Measurements from ENCODE around the gene HOXD9.

HOXD9 gene

GRCh38 chr2:176091329-176092258 is 30.9 kb upstream of the HOXD9 start:
- H3K4me1 Mint-ChIP-seq (ENCODE audit: low read depth), result peaks cover 40% of the 10 kb centered on the region
- H3K27me3 Mint-ChIP-seq, result peaks cover 94% of the 10 kb centered on the region
- no peak overlapping the region for H3K27ac Mint-ChIP-seq
- H3K9me3 Mint-ChIP-seq, result no peaks in the 10 kb centered on the region
- H3K36me3 Mint-ChIP-seq (ENCODE audit: low read depth), result no peaks in the 10 kb centered on the region
- H3K4me3 Mint-ChIP-seq, result peak overlapping the region; percentile 28
- intact Hi-C loops (cut with micrococcal nuclease), result loop anchor here (10.0 kb wide), 1 partner anchor 87 kb away; the partner anchor contains the start of gene LNPK

GRCh38 chr2:176092270-176093144 is 30.0 kb upstream of the HOXD9 start, which contains the start of gene HOXD13:
TSS of gene HOXD13 (plus strand) at chr2:176092721. CDS start at chr2:176092891, 170 bp downstream.
- H3K4me1 Mint-ChIP-seq (ENCODE audit: low read depth), result peaks cover 50% of the 10 kb centered on the region
- H3K27ac Mint-ChIP-seq, result no peak within 1 kb of the TSS
- no peaks in the 10 kb centered on the region for H3K9me3 Mint-ChIP-seq
- H3K36me3 Mint-ChIP-seq (ENCODE audit: low read depth), result no peaks in the 10 kb centered on the region
- H3K27me3 Mint-ChIP-seq, result peaks cover 94% of the 10 kb centered on the region
- H3K4me3 Mint-ChIP-seq, result peak within 1 kb of the TSS; percentile 73
- intact Hi-C loops (cut with micrococcal nuclease), result loop anchor here (10.0 kb wide), 1 partner anchor 88 kb away; the partner anchor contains the start of gene LNPK

- Mint-ChIP-seq H3K4me1 (ENCODE audit: low read depth) (peaks cover 49% of the 10 kb centered on the region), H3K27me3 (peaks cover 94% of the 10 kb centered on the region), H3K4me3 (peak overlapping the region; percentile 73), H3K27ac (no peak overlapping the region), H3K9me3 (no peaks in the 10 kb centered on the region), H3K36me3 (ENCODE audit: low read depth) (no peaks in the 10 kb centered on the region)
- intact Hi-C loops (cut with micrococcal nuclease), result loop anchor here (10.0 kb wide), 1 partner anchor 89 kb away; the partner anchor contains the start of gene LNPK
Observed at GRCh38 chr2:176093145-176093897, 29.2 kb upstream of the HOXD9 start.

GRCh38 chr2:176093898-176094249 is 28.6 kb upstream of the HOXD9 start:
- H3K4me3 Mint-ChIP-seq, result no peak overlapping the region
- intact Hi-C loops (cut with micrococcal nuclease), result loop anchor here (10.0 kb wide), 1 partner anchor 89 kb away; the partner anchor contains the start of gene LNPK
- H3K27me3 Mint-ChIP-seq, result peaks cover 94% of the 10 kb centered on the region
- no peaks in the 10 kb centered on the region for H3K36me3 Mint-ChIP-seq (ENCODE audit: low read depth)
- H3K4me1 Mint-ChIP-seq (ENCODE audit: low read depth), result peaks cover 46% of the 10 kb centered on the region
- no peaks in the 10 kb centered on the region for H3K9me3 Mint-ChIP-seq
- H3K27ac Mint-ChIP-seq, result no peak overlapping the region

- intact Hi-C loops (cut with micrococcal nuclease), result loop anchor here (10.0 kb wide), 1 partner anchor 90 kb away; the partner anchor contains the start of gene LNPK
- Mint-ChIP-seq H3K4me3 (no peak overlapping the region), H3K9me3 (no peaks in the 10 kb centered on the region), H3K27me3 (peaks cover 94% of the 10 kb centered on the region), H3K27ac (no peak overlapping the region), H3K36me3 (ENCODE audit: low read depth) (no peaks in the 10 kb centered on the region), H3K4me1 (ENCODE audit: low read depth) (peaks cover 46% of the 10 kb centered on the region)
Observed at GRCh38 chr2:176094349-176094748, 28.2 kb upstream of the HOXD9 start.

- H3K4me3 Mint-ChIP-seq, result no peak overlapping the region
- H3K4me1 Mint-ChIP-seq (ENCODE audit: low read depth), result peaks cover 46% of the 10 kb centered on the region
- no peaks in the 10 kb centered on the region for H3K36me3 Mint-ChIP-seq (ENCODE audit: low read depth)
- no peaks in the 10 kb centered on the region for H3K9me3 Mint-ChIP-seq
- intact Hi-C loops (cut with micrococcal nuclease), result loop anchor here (10.0 kb wide), 1 partner anchor 91 kb away; the partner anchor contains the start of gene LNPK
- H3K27ac Mint-ChIP-seq, result no peak overlapping the region
- H3K27me3 Mint-ChIP-seq, result peaks cover 94% of the 10 kb centered on the region
Observed at GRCh38 chr2:176095421-176095820, 27.1 kb upstream of the HOXD9 start.

GRCh38 chr2:176096243-176096985 is 26.1 kb upstream of the HOXD9 start:
- peaks cover 39% of the 10 kb centered on the region for H3K4me1 Mint-ChIP-seq (ENCODE audit: low read depth)
- H3K36me3 Mint-ChIP-seq (ENCODE audit: low read depth), result no peaks in the 10 kb centered on the region
- intact Hi-C loops (cut with micrococcal nuclease), result loop anchor here (2.0 to 10.0 kb wide), 2 partner anchors 92 to 730 kb away; partner anchors contain the start of gene LNPK
- peaks cover 94% of the 10 kb centered on the region for H3K27me3 Mint-ChIP-seq
- peak overlapping the region; percentile 71 for H3K4me3 Mint-ChIP-seq
- H3K27ac Mint-ChIP-seq, result no peak overlapping the region
- H3K9me3 Mint-ChIP-seq, result no peaks in the 10 kb centered on the region

GRCh38 chr2:176096986-176097819 is 25.3 kb upstream of the HOXD9 start:
- H3K9me3 Mint-ChIP-seq, result no peaks in the 10 kb centered on the region
- H3K4me1 Mint-ChIP-seq (ENCODE audit: low read depth), result peaks cover 31% of the 10 kb centered on the region
- intact Hi-C loops (cut with micrococcal nuclease), result loop anchor here (1.0 to 10.0 kb wide), 4 partner anchors 92 to 846 kb away; partner anchors contain the start of gene LNPK
- peaks cover 94% of the 10 kb centered on the region for H3K27me3 Mint-ChIP-seq
- peak overlapping the region; percentile 71 for H3K4me3 Mint-ChIP-seq
- no peaks in the 10 kb centered on the region for H3K36me3 Mint-ChIP-seq (ENCODE audit: low read depth)
- no peak overlapping the region for H3K27ac Mint-ChIP-seq

- peaks cover 26% of the 10 kb centered on the region for H3K4me1 Mint-ChIP-seq (ENCODE audit: low read depth)
- no peaks in the 10 kb centered on the region for H3K9me3 Mint-ChIP-seq
- no peak overlapping the region for H3K27ac Mint-ChIP-seq
- H3K36me3 Mint-ChIP-seq (ENCODE audit: low read depth), result no peaks in the 10 kb centered on the region
- H3K4me3 Mint-ChIP-seq, result no peak overlapping the region
- H3K27me3 Mint-ChIP-seq, result peaks cover 99% of the 10 kb centered on the region
- intact Hi-C loops (cut with micrococcal nuclease), result loop anchor here (1.0 to 10.0 kb wide), 4 partner anchors 93 to 847 kb away; partner anchors contain the start of gene LNPK
Observed at GRCh38 chr2:176097820-176098365, 24.6 kb upstream of the HOXD9 start.

- H3K27me3 Mint-ChIP-seq, result peaks cover 96% of the 10 kb centered on the region
- H3K36me3 Mint-ChIP-seq (ENCODE audit: low read depth), result no peaks in the 10 kb centered on the region
- H3K4me1 Mint-ChIP-seq (ENCODE audit: low read depth), result peaks cover 19% of the 10 kb centered on the region
- no peak overlapping the region for H3K27ac Mint-ChIP-seq
- intact Hi-C loops (cut with micrococcal nuclease), result loop anchor here (10.0 kb wide), 1 partner anchor 94 kb away; the partner anchor contains the start of gene LNPK
- H3K4me3 Mint-ChIP-seq, result no peak overlapping the region
- H3K9me3 Mint-ChIP-seq, result no peaks in the 10 kb centered on the region
Observed at GRCh38 chr2:176098366-176099158, 24.0 kb upstream of the HOXD9 start.

- intact Hi-C loops (cut with micrococcal nuclease), result loop anchor here (10.0 kb wide), 1 partner anchor 94 kb away; the partner anchor contains the start of gene LNPK
- Mint-ChIP-seq H3K27ac (no peak overlapping the region), H3K9me3 (no peaks in the 10 kb centered on the region), H3K4me3 (no peak overlapping the region), H3K36me3 (ENCODE audit: low read depth) (no peaks in the 10 kb centered on the region), H3K27me3 (peaks cover 96% of the 10 kb centered on the region), H3K4me1 (ENCODE audit: low read depth) (peaks cover 17% of the 10 kb centered on the region)
Observed at GRCh38 chr2:176099159-176099727, 23.3 kb upstream of the HOXD9 start.
